Measurements from ENCODE around the gene SPTBN1. TPM values are rescaled to one million over a fixed set of nuclear protein-coding genes. Genes with fewer than 3 reads are reported as not detected.
A peak's percentile ranks its signal among the peaks of the same experiment; 100 is the strongest.

SPTBN1 gene
- total and polyA plus RNA-seq, 9 of the 15 experiments (the other 6 are each of a cell fraction or from before 2014, with no cell fraction given): 8.9 to 66.8 (median 31.4) TPM

DNA sequence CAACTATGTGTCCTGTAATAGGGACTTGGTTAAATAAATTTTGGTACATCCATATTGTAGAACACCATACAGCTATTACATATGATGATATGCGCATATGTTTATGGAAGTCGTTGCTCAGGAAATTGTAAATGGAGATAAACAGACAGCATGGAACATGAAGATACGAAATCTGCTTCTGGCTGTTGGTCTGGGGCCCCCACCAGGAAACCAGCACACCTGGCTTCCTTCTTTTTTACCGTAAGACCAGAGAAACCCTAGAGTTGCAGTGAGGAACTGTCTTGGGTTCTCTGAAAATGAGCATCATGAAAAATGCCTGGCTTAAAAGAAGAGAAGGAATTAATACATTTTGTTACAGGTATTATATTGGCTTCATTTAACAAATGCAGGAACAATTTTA, 40.8 kb downstream of the SPTBN1 start:
- Histone ChIP-seq H4K20me1 (replicated peaks; ENCODE audit: control insufficient read depth, insufficient read depth, low read length) (no peaks in the 10 kb centered on the region), H3K4me3 (no peak overlapping the region), H3K9me3 (replicated peaks; ENCODE audit: control insufficient read depth, insufficient read depth, low read depth, low read length) (no peaks in the 10 kb centered on the region), H3K79me2 (ENCODE audit: control insufficient read depth, insufficient read depth, low read length) (no peaks in the 10 kb centered on the region), H3K4me2 (ENCODE audit: insufficient read depth, low read length) (no peak overlapping the region), H3K27me3 (ENCODE audit: control insufficient read depth in 2 of 2, insufficient read depth in 2 of 2, low read length in 2 of 2) (peaks cover 0 to 4% of the 10 kb centered on the region in 2 experiments; a peak in 1 of 5 replicates), H3K4me1 (replicated peaks in 1 of 2; ENCODE audit: control insufficient read depth in 2 of 2, insufficient read depth in 2 of 2, low read length in 2 of 2) (no peaks in the 10 kb centered on the region), H3K27ac (ENCODE audit: extremely low read depth, low read depth, low read length) (no peak overlapping the region), H3K36me3 (ENCODE audit: control insufficient read depth, insufficient read depth, low read length) (no peaks in the 10 kb centered on the region), H3K9me1 (ENCODE audit: control insufficient read depth, insufficient read depth, low read length) (no peaks in the 10 kb centered on the region), H2AFZ (ENCODE audit: low read depth, low read length) (peak overlapping the region; percentile 21; the same call in 1 of the 2 replicates), H3K9ac (ENCODE audit: insufficient read depth in 1 of 2, low read depth in 2 of 2, low read length in 2 of 2) (no peak overlapping the region)
- DNase-seq (ENCODE audit: extremely low read depth in 1 of 4, low spot score in 3 of 4) (no peak), FAIRE-seq (no peak), ATAC-seq (no peak; the same call in 2 of the 3 replicates)
- 15% methylated on average over 4 of the region's 4 CpGs for WGBS (ENCODE audit: insufficient coverage, low coverage, missing lambda C conversion rate)
- intact Hi-C loops (cut with micrococcal nuclease) (no loop called here), in situ Hi-C loops (cut with MboI) (no loop called here)
- ChIA-PET CTCF (ENCODE audit: low intra/inter-chr PET ratio) (interaction anchor here (0.6 kb wide), 1 partner anchor 145 kb away, joined by 3 read pairs; no protein-coding TSS in a partner anchor), POLR2A (interaction anchor here (1.2 kb wide), 1 partner anchor 18 kb away, joined by 3 read pairs; no protein-coding TSS in a partner anchor)
- no peak for TF ChIP-seq SMAD1 (IDR thresholded peaks at IDR 0.05; ENCODE audit: low read depth, low read length, partially characterized antibody)
- peak; percentile 59 for TF ChIP-seq TEAD4 (IDR thresholded peaks at IDR 0.05; ENCODE audit: low read length)
- TF ChIP-seq TEAD4 (CRISPR knock-in tag; IDR thresholded peaks at IDR 0.05; ENCODE audit: borderline replicate concordance): no peak
- no peak for TF ChIP-seq CHD2 (IDR thresholded peaks at IDR 0.05; ENCODE audit: low read depth, low read length)
- peak; percentile 52 for TF ChIP-seq CBFA2T2 (conservative IDR thresholded peaks at IDR 0.05)
- peak; percentile 37; the same call in 1 of the 2 replicates for TF ChIP-seq TAL1 (IDR thresholded peaks at IDR 0.05)
- no peak for TF ChIP-seq TAF15 (IDR thresholded peaks at IDR 0.05; ENCODE audit: low read depth, low read length)
- no peak for TF ChIP-seq ZNF696 (CRISPR knock-in tag; conservative IDR thresholded peaks at IDR 0.05)
- TF ChIP-seq, protein P1, sequence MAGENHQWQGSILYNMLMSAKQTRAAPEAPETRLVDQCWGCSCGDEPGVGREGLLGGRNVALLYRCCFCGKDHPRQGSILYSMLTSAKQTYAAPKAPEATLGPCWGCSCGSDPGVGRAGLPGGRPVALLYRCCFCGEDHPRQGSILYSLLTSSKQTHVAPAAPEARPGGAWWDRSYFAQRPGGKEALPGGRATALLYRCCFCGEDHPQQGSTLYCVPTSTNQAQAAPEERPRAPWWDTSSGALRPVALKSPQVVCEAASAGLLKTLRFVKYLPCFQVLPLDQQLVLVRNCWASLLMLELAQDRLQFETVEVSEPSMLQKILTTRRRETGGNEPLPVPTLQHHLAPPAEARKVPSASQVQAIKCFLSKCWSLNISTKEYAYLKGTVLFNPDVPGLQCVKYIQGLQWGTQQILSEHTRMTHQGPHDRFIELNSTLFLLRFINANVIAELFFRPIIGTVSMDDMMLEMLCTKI (IDR thresholded peaks at IDR 0.05; ENCODE audit: partially characterized antibody): no peak
- TF ChIP-seq, protein P2, sequence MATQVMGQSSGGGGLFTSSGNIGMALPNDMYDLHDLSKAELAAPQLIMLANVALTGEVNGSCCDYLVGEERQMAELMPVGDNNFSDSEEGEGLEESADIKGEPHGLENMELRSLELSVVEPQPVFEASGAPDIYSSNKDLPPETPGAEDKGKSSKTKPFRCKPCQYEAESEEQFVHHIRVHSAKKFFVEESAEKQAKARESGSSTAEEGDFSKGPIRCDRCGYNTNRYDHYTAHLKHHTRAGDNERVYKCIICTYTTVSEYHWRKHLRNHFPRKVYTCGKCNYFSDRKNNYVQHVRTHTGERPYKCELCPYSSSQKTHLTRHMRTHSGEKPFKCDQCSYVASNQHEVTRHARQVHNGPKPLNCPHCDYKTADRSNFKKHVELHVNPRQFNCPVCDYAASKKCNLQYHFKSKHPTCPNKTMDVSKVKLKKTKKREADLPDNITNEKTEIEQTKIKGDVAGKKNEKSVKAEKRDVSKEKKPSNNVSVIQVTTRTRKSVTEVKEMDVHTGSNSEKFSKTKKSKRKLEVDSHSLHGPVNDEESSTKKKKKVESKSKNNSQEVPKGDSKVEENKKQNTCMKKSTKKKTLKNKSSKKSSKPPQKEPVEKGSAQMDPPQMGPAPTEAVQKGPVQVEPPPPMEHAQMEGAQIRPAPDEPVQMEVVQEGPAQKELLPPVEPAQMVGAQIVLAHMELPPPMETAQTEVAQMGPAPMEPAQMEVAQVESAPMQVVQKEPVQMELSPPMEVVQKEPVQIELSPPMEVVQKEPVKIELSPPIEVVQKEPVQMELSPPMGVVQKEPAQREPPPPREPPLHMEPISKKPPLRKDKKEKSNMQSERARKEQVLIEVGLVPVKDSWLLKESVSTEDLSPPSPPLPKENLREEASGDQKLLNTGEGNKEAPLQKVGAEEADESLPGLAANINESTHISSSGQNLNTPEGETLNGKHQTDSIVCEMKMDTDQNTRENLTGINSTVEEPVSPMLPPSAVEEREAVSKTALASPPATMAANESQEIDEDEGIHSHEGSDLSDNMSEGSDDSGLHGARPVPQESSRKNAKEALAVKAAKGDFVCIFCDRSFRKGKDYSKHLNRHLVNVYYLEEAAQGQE (IDR thresholded peaks at IDR 0.05; ENCODE audit: borderline replicate concordance): no peak
- TF ChIP-seq, protein P2 (CRISPR knock-in tag; IDR thresholded peaks at IDR 0.05; ENCODE audit: low read depth): no peak
- TF ChIP-seq CBFA2T3 (IDR thresholded peaks at IDR 0.05): peak; percentile 65
- peak; percentile 27; the same call in 1 of the 2 replicates for TF ChIP-seq TCF3 (CRISPR knock-in tag; IDR thresholded peaks at IDR 0.05)
- peak in 1 of 2 experiments; percentile 45; a peak in 1 of 4 replicates for TF ChIP-seq TRIM24 (IDR thresholded peaks at IDR 0.05)
- TF ChIP-seq SMAD3 (CRISPR knock-in tag; conservative IDR thresholded peaks at IDR 0.05): no peak
- TF ChIP-seq ZNF785 (CRISPR knock-in tag; IDR thresholded peaks at IDR 0.05): no peak
- BruUV-seq (replicated peaks): no TSS peak

All from K562 (cell line).